GM23248 (cell line): ENCODE measurements around the gene TRIM37.
"Not testable (repeated sequence)": the region's sequence is repeated elsewhere in the genome, so short reads cannot be mapped to it uniquely, and the experiment has no call there.

Source experiments
- EZH2 ChIP-seq: fragments of 200-600 bp; sonication (generic); IDR thresholded peaks from 2 replicates; pipeline ENCODE4 v1.6.1; 2018; ENCODE audit warnings: antibody characterized with exemption, mild to moderate bottlenecking; ENCODE audit not compliant: insufficient read depth, poor library complexity, severe bottlenecking
- EZH2phosphoT487 ChIP-seq: fragments of 200-600 bp; sonication (generic); IDR thresholded peaks from 2 replicates; pipeline ENCODE4 v1.6.1; 2018; ENCODE audit warnings: antibody characterized with exemption, moderate library complexity, mild to moderate bottlenecking, low read depth; ENCODE audit not compliant: insufficient read depth

- not testable (repeated sequence) for TF ChIP-seq EZH2phosphoT487, EZH2
These were observed 16.1 kb downstream of the TRIM37 start for GRCh38 chr17:59090593-59090992.
